Measurements from ENCODE around the gene ASIC2. TPM values are rescaled to one million over a fixed set of nuclear protein-coding genes. Genes with fewer than 3 reads are reported as not detected.

ASIC2 gene
- total RNA-seq, 1 experiment from 2014 or later = not detected

GRCh38 chr17:32976131-32976530, 317.0 kb downstream of the ASIC2 start:
- 0 out of 4 replicates have a peak, but pooled peaks cover 0 to 1% of the 10 kb centered on the region in 2 experiments for H3K9me3 ChIP-seq (ENCODE audit: control insufficient read depth in 1 of 2, insufficient read depth in 1 of 2, low read depth in 1 of 2, low read length in 2 of 2)
- no peak for ATAC-seq
- no peak overlapping the region for H3K27ac ChIP-seq (ENCODE audit: low read depth, low read length)
- intact Hi-C loops (cut with micrococcal nuclease) = no loop called here
- H3K4me2 ChIP-seq (ENCODE audit: low read length) = no peak overlapping the region
- ChIA-PET POLR2A (no interaction called here), RAD21 (ENCODE audit: low non-redundant PET in 1 of 2, low total read pairs in 2 of 2, uncharacterized antibody in 2 of 2, unreplicated experiment in 2 of 2) (no interaction called here), CTCF (interaction anchor here (1.3 kb wide), 1 partner anchor 193 kb away, joined by 3 read pairs; no protein-coding TSS in a partner anchor)
- TF ChIP-seq POLR2A (IDR thresholded peaks at IDR 0.05; ENCODE audit: borderline replicate concordance, extremely low read depth, insufficient read depth, insufficient read length) (no peak), EZH2 (IDR thresholded peaks at IDR 0.05) (no peak), ELF1 (IDR thresholded peaks at IDR 0.05; ENCODE audit: borderline replicate concordance, low read depth) (no peak), YY1 (IDR thresholded peaks at IDR 0.05; ENCODE audit: extremely low read depth, insufficient replicate concordance, low read depth, low read length) (no peak)
- no peaks in the 10 kb centered on the region for H3K4me1 ChIP-seq (ENCODE audit: control insufficient read depth in 1 of 2, insufficient read depth in 2 of 2, low read length in 2 of 2)
- no peaks in the 10 kb centered on the region for H3K9me2 ChIP-seq (ENCODE audit: insufficient read depth)
- H3K9ac ChIP-seq (ENCODE audit: low read length) = no peak overlapping the region
- H3K79me2 ChIP-seq (ENCODE audit: insufficient read depth, low read length) = no peaks in the 10 kb centered on the region
- DNase-seq (ENCODE audit: low read depth, low spot score) = no peak
- H3K27me3 ChIP-seq (ENCODE audit: insufficient read depth, low read length) = no peaks in the 10 kb centered on the region; the same call in 1 of the 2 replicates
- BruUV-seq (replicated peaks) = no TSS peak
- no peak overlapping the region for H3K4me3 ChIP-seq (replicated peaks in 1 of 2; ENCODE audit: low read depth in 1 of 2, low read length in 2 of 2)
- no peaks in the 10 kb centered on the region for H4K20me1 ChIP-seq (ENCODE audit: insufficient read depth)
- no peaks in the 10 kb centered on the region for H3K36me3 ChIP-seq (ENCODE audit: control insufficient read depth in 1 of 2, insufficient read depth in 2 of 2, low read length in 2 of 2)
- H2AFZ ChIP-seq (ENCODE audit: low read depth, low read length, poor library complexity, severe bottlenecking) = no peak overlapping the region

- no TSS peak for BruUV-seq (replicated peaks)
- no peak for ATAC-seq
- ChIA-PET RAD21 (ENCODE audit: low non-redundant PET in 1 of 2, low total read pairs in 2 of 2, uncharacterized antibody in 2 of 2, unreplicated experiment in 2 of 2) (no interaction called here), POLR2A (no interaction called here), CTCF (interaction anchor here (1.5 kb wide), 1 partner anchor 27 kb away, joined by 4 read pairs; no protein-coding TSS in a partner anchor)
- H3K4me1 ChIP-seq (ENCODE audit: control insufficient read depth in 1 of 2, insufficient read depth in 2 of 2, low read length in 2 of 2) = no peaks in the 10 kb centered on the region
- H3K4me2 ChIP-seq (ENCODE audit: low read length) = no peak overlapping the region
- no peaks in the 10 kb centered on the region for H3K36me3 ChIP-seq (ENCODE audit: control insufficient read depth in 1 of 2, insufficient read depth in 2 of 2, low read length in 2 of 2)
- no peak overlapping the region for H3K4me3 ChIP-seq (replicated peaks in 1 of 2; ENCODE audit: low read depth in 1 of 2, low read length in 2 of 2)
- H3K79me2 ChIP-seq (ENCODE audit: insufficient read depth, low read length) = no peaks in the 10 kb centered on the region
- no peak overlapping the region for H3K27ac ChIP-seq (ENCODE audit: low read depth, low read length)
- H3K9me2 ChIP-seq (ENCODE audit: insufficient read depth) = no peaks in the 10 kb centered on the region
- H3K9ac ChIP-seq (ENCODE audit: low read length) = no peak overlapping the region
- H4K20me1 ChIP-seq (ENCODE audit: insufficient read depth) = no peaks in the 10 kb centered on the region
- no peak overlapping the region for H2AFZ ChIP-seq (ENCODE audit: low read depth, low read length, poor library complexity, severe bottlenecking)
- intact Hi-C loops (cut with micrococcal nuclease) = no loop called here
- H3K9me3 ChIP-seq (ENCODE audit: control insufficient read depth in 1 of 2, insufficient read depth in 1 of 2, low read depth in 1 of 2, low read length in 2 of 2) = no peaks in the 10 kb centered on the region
- DNase-seq (ENCODE audit: low read depth, low spot score) = no peak
- TF ChIP-seq FOSL1 (IDR thresholded peaks at IDR 0.05; ENCODE audit: low read depth) (no peak), TCF7L2 (IDR thresholded peaks at IDR 0.05; ENCODE audit: borderline replicate concordance, extremely low read depth, insufficient read depth, insufficient read length) (no peak), CTCF (IDR thresholded peaks at IDR 0.05 in 2 of 3, conservative IDR thresholded peaks at IDR 0.05 in 1 of 3; ENCODE audit: borderline replicate concordance in 1 of 3, insufficient read depth in 1 of 3, low read depth in 2 of 3, low read length in 2 of 3) (no peak), EZH2phosphoT487 (IDR thresholded peaks at IDR 0.05; ENCODE audit: borderline replicate concordance) (no peak), EGR1 (IDR thresholded peaks at IDR 0.05; ENCODE audit: low read depth) (no peak), CBX3 (IDR thresholded peaks at IDR 0.05; ENCODE audit: low read depth) (no peak), ZNF274 (IDR thresholded peaks at IDR 0.05; ENCODE audit: low read depth, low read length) (no peak), REST (IDR thresholded peaks at IDR 0.05; ENCODE audit: low read depth) (no peak), EZH2 (IDR thresholded peaks at IDR 0.05) (no peak), CEBPB (IDR thresholded peaks at IDR 0.05; ENCODE audit: low read depth) (no peak), ELF1 (IDR thresholded peaks at IDR 0.05; ENCODE audit: borderline replicate concordance, low read depth) (no peak), MAX (IDR thresholded peaks at IDR 0.05) (no peak)
- no peaks in the 10 kb centered on the region; the same call in 1 of the 2 replicates for H3K27me3 ChIP-seq (ENCODE audit: insufficient read depth, low read length)
Measured at GRCh38 chr17:32971171-32971570, 321.9 kb downstream of the ASIC2 start.
